NCI-H446 (cell line): Measurements from ENCODE around the gene MYCBP.
A peak's percentile ranks its signal among the peaks of the same experiment; 100 is the strongest.
"Not testable (repeated sequence)": the region's sequence is repeated elsewhere in the genome, so short reads cannot be mapped to it uniquely, and the experiment has no call there.

ENCODE experiments used
- DNase-seq, 2 experiments: peaks; one replicate each; lab custom pipeline; 2025; lab: John Stamatoyannopoulos, UW

MYCBP gene

GRCh38 chr1:38873027-38873969 is at the start of gene MYCBP:
Gene MYCBP (minus strand): TSS chr1:38873348. CDS start chr1:38873305, 43 bp downstream.
- peak; percentile 95 to 97 for DNase-seq

DNA sequence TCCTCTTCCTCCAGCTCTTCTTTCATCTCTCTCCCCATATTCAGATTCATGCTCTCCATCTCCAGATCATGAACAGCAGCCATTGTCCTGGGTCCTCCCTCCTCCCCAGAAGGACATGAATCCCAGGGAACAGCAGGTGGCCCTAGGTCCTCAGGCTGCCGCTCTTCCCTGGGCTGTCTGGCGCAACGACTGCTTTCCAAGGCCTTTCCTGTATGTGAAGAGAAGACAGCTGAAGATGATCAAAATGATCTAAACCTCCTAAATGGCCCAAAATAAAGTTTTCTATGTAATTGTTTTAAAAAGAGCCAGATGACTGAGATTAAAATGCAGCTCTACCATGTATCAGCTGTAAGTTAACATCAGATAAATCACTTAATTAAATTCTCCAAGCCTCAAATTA is 46.0 kb upstream of the MYCBP start:
- DNase-seq = no peak

DNA sequence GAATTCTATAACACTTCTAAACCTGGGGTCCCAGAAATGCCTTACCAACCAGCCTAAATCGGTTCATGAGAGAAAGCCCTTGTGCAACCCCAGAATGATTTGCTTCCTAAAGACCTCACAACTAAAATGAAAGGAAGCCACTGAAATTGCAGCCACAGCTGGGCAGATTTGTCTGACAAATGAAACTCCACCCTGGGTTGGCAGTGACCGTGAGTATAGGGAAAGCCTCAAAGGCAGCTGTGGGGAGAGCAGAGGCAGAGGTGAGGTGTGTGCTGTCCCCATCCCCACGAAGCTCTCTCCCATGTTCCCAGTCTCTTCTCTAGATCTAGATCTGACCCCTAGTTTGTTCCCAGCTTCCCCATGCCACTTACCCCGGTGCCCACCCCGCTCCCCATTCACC is 45.4 kb upstream of the MYCBP start:
- no peak for DNase-seq

DNA sequence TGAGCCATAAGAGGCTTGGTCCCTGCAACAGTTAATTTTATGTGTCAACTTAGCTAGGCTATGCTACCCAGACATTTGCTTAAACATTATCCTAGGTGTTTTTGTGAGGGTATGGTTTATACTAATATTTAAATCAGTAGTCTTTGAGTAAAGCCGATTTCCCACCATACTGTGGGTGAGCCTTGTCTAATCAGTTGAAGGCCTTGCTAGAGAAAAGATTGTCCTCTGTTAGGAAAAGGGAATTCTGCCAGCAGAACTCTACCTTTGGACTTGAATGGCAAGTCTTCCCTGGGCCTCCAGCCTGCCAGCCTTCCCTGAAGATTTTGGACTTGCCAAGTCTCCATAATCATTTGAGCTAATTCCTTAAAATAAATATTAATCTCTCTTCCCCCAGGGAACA is 44.6 kb upstream of the MYCBP start:
- DNase-seq = no peak

DNA sequence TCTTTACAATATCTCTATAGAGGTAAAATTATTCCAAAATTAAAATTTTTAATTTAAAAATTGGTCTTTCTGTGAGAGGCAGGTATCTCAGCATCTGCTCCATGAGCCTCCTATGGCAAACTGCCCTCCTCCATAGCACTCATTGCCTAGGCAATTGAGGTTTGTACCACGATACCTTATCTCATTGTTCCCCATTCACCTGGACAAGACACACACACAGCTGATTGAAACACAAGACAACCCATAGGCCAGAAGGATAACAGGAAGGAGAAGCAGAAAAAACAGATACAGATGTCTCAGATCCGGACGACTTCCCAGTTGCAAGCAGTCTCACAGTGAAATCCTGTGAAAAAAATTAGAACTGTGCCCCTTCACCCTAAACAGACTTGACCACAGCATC is 44.2 kb upstream of the MYCBP start:
- no peak for DNase-seq

- no peak for DNase-seq
Observed at GRCh38 chr1:38915352-38915948, 42.3 kb upstream of the MYCBP start.

- not testable (repeated sequence) for DNase-seq
Observed at GRCh38 chr1:38914908-38915307, 41.8 kb upstream of the MYCBP start.

DNA sequence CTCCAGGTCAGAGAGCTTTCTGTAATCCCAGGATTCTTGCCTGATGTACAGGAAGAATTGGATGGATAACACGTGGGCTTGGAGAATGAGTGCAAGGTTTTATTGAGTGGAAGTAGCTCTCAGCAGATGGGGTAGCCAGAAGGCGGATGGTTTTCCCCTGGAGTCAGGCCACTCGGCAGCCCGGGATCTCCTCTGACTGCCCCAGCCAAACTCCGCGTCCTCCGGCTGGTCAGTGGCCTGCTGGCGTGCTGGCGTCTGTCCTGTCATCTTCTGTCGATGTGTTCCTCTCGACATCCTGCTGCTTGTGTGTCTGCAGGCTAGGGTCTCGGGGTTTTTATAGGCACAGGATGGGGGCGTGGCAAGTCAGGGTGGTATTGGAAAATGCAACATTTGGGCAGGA is 35.7 kb upstream of the MYCBP start:
- peak in 1 of 2 experiments; percentile 21 for DNase-seq

GRCh38 chr1:38905985-38906384 is 32.8 kb upstream of the MYCBP start:
- no peak for DNase-seq

DNA sequence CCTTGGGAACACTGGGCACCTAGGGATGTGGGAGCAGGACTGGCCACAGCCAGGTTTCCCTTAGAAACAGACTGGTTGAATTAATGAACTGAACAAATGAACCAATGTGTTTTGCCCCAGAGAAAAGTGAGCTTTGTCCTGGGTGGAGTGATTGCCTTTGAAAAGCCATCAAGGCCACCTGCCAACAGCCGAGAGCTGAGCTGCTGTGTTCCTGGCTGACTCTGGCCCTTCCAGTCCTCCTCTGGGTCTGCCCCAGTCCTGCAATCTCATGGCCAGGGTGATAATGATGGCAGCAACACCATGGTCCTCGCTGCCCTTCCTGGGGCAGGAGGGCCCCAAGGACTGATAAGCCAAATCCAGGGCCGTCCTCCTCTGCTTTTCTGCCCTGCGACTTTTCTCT is 26.4 kb upstream of the MYCBP start:
- no peak for DNase-seq

DNA sequence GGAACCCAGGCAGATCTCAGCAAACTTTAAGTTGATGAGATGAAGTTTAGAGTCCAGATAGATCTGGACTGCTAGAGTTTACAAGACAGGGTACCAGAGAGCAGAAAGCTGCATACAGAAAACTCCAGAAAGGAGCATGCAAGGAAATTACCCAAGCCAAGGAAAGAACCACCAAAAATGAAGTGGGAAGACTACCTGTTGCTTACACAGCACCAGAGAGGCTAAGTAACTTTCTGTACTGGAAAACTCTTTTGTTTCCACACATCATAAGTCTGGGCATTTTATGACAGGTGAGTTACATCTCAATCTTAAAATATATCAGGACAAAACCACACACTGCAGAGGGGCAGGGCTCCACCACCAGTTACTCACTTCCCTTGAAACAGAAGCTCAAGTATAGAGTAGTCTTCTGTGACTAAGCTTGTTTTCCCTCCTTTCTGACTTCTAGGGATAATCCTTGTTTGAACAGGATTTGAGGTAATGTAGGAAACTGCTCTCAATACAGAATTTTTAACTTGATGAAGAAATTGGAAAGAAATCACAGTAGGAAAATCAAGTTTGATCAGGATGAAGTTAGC is 25.6 kb upstream of the MYCBP start:
- no peak for DNase-seq

DNA sequence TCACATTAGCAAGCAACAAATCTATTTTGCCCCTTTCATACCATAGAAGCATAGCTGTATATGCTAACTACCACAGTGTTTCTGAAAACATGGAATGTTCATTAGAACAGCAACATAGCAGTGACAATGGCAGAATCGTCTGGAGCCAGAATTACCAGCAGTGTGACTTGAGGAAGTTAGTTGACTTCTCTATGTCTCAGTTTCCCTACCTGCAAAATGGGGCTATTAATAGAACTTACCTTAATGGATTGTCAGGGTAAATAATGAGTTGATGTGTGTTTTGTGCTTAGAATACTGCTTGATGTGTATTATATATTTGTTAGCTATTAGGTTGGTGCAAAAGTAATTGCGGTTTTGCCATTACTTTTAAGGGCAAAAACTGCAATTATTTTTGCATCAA is 23.0 kb upstream of the MYCBP start:
- no peak for DNase-seq

DNA sequence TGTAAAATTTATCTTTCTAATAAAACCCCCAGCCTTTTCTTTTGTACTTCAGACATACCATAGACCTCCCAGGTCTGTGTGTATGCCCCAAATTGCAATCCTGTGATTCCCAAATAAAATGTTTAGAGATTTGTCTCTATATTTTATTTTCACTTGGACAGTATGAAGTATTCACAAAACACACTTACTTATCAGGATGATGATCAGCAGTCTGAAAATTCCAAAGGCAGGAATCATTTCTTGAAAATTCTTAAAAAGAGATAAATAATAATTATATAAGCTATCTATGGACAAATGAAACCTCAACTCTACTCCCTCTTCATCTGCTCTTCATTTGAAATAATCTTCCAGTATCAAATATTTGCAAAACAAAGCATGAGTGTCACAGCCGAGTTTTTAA is 19.8 kb upstream of the MYCBP start:
- DNase-seq = no peak

DNA sequence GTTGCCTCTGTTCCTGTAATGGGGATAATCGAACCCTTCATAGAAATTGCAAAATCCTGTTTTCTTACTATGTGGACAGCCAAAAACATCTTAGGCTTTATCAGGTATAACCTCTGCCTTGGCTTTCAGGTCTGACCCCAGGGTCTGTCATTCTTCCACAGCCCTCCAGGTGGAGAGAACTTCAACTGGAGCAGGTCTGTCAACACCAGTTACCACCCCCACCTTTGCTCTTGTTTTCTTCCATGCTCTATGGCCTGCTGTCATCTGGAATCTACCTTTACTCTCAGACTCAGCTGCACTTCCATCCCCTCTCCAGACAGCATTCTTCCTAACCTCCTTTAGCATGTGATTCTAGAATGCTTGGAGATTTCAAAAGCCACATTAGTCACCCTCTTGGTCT is 18.6 kb upstream of the MYCBP start:
- no peak for DNase-seq

DNA sequence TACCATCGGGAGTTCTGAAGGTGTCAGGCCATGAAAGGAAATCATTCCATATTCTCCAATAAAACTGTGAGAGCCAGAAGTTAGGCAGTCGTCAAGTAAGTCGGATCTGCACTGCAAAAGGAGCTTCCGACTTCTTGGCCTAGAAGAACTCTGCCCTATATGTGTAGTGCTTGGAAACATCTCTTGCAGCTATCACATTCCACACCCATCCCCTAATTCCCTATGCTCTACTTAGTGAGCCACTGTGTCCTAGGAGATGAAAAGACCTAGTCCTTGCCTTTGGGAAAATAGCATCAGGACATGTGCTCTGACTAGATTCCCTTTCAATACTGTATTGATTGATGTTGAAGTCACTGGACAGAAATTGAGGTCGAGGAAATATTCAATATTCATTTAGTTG is 16.4 kb upstream of the MYCBP start:
- no peak for DNase-seq

- DNase-seq = no peak
Observed at GRCh38 chr1:38888423-38889333, 15.5 kb upstream of the MYCBP start.

DNA sequence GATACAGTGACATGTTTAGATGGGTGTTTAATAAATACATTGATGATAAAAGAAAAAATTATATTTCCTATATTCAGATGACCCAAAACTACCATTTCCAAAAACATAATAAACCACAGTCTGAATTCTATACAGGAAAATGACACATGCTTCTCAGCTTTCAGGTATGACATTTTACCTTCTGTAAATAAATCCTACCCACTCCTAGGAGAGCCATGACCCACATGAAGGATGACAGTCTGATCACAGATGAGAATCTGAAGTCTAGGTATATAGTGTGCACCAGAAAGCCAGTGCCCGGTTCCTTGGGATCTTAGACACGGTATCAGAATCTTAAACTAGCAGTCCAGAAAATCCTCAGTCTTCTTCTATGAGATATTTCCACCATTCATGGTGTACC is 11.9 kb upstream of the MYCBP start:
- no peak for DNase-seq

DNA sequence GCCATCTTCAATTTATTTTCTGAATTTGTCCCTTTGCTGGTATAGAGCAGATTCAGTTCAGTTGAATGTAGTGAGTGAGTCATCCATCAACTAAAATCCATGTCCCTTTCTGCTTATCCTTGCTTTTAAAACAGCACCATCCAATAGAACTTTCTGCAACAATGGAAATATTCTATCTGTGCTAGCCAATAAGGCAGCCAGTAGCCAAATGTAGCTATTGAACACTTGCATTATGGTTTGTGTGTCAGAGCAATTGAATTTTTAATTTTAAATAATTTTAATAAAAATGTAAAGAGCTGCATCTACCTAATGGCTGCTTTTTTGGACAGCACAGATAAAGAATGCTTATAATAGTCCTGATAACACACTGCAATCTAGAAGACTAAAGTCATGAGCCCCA is 8.3 kb upstream of the MYCBP start, which contains the start of gene GJA9:
Gene GJA9 (minus strand): TSS at position 101 of the 400 bp plus-strand sequence. CDS start 5,489 bp downstream, outside the sequence.
- DNase-seq = no peak

DNA sequence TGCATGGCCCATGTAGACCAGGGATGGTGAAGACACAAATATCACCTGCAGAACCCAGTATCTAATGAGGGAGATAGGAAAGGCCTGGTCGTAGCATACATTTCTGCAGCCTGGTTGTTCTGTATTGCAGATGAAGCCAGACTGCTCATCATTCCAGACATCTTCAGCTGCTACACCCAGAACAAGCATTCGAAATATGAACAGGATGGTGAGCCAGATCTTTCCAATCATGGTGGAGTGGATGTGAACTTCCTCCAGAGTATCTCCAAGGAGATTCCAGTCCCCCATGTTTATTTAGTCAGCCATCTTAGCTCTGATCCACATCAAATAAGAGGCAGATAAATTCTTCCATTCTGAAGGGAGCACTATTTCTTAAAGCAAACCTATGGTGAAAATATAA is 2.7 kb upstream of the MYCBP start:
- no peak for DNase-seq

GRCh38 chr1:38872401-38873026 is 634 bp downstream of the MYCBP start:
- DNase-seq = peak in 1 of 2 experiments; percentile 10

DNA sequence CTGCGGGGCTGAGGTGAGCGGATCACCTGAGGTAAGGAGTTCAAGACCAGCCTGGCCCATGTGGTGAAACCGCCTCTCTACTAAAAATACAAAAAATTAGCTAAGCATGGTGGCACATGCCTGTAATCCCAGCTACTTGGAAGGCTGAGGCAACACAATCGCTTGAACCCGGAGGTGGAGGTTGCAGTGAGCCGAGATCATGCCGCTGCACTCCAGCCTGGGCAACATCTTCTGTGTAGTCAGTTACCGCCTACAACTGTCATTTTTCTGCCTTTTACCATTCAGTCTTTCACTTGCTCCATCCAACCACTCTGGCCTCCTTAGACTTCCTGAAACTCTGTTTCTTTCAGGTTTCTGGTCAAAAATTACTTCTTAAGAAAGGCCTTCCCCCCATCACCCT is 2.2 kb downstream of the MYCBP start:
- no peak for DNase-seq
